ENCODE measurements around the gene C11orf97. TPM values are rescaled to one million over a fixed set of nuclear protein-coding genes. Genes with fewer than 3 reads are reported as not detected.

Gene C11orf97
- total RNA-seq, 2 donors from 2014 or later = not detected

DNA sequence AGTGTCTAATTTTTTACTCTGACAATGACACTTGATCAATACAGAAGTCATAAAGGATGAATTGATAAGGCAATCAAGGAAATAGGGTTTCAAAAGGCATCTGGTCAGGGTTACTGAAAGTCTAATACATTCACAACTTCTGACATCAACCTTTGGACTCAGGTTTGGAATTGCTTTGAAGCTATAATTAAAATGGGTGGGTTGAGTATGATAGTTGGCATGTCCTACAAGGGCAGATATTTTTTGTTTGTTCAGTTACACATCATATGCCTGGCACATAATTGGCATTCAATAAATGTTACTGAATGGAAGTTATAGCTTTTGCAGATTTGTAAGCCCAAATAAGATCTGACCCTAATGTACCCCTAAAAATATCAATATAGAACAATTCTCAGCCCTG lies 24.1 kb downstream of the C11orf97 start:
- no peaks in the 10 kb centered on the region for H3K27me3 ChIP-seq
- H3K9me3 ChIP-seq = no peaks in the 10 kb centered on the region
- H3K27ac ChIP-seq = peak overlapping the region in 1 of 2 donors; percentile 19
- H3K4me3 ChIP-seq = no peak overlapping the region
- H3K36me3 ChIP-seq = no peaks in the 10 kb centered on the region
- no peak for DNase-seq (ENCODE audit: low spot score)
- no peak for TF ChIP-seq CTCF (IDR thresholded peaks at IDR 0.05)
- H3K4me1 ChIP-seq = peaks cover 0 to 7% of the 10 kb centered on the region in 2 donors

DNA sequence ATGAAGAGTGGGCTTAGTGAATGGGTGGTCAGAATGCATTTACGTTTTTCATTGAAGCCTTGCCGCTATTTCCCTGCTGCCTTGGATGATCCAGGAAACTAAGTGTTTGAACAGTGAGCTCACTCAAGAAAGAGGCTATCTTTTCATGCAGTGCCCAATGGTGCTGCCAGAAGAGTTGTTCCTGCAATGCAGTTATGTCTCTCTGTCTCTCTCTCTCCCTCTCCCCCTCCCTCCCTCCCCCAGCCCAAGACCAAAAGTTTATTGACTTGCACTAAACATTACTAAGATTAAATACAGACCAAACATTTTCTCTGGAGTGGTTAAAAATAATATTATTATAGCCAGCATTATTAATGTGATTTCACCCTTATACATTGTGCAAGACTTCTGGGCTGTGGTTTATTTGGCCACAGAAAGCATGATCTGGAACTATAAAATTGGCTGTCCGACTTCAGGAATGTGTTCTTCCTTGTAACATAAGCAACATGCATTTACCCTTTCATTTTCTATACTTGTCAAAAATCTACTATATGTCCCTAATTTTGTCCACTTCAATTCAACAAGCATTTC lies 24.9 kb downstream of the C11orf97 start:
- Histone ChIP-seq H3K4me1 (peaks cover 0 to 7% of the 10 kb centered on the region in 2 donors), H3K27ac (peak overlapping the region in 1 of 2 donors; percentile 19), H3K36me3 (no peaks in the 10 kb centered on the region), H3K9me3 (no peaks in the 10 kb centered on the region), H3K27me3 (no peaks in the 10 kb centered on the region), H3K4me3 (no peak overlapping the region)
- no peak for TF ChIP-seq CTCF (IDR thresholded peaks at IDR 0.05)
- DNase-seq (ENCODE audit: low spot score) = no peak

DNA sequence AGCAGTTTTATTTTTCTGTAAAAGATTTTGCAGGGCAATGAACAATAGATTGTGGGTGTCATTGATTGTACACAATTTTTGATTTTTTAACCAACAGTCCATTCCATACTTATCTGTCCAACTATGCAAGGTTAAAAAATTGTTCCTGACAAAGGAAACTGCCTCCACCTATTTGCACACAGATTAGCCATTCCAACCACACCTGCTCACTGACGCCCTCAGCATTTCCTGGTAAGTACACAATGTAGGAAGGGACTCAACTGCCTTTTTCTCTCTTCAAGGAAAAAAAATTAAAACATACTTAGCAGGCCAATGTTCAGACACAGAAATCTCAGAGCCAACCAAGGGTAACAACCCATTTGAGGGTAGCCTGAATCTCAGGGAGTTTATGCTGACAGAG lies 27.2 kb downstream of the C11orf97 start:
- no peaks in the 10 kb centered on the region for H3K27me3 ChIP-seq
- H3K4me1 ChIP-seq = peaks cover 0 to 9% of the 10 kb centered on the region in 2 donors
- TF ChIP-seq CTCF (IDR thresholded peaks at IDR 0.05) = no peak
- H3K27ac ChIP-seq = no peak overlapping the region
- H3K4me3 ChIP-seq = no peak overlapping the region
- no peaks in the 10 kb centered on the region for H3K36me3 ChIP-seq
- DNase-seq (ENCODE audit: low spot score) = no peak
- no peaks in the 10 kb centered on the region for H3K9me3 ChIP-seq

- H3K36me3 ChIP-seq = no peaks in the 10 kb centered on the region
- peaks cover 0 to 44% of the 10 kb centered on the region in 2 donors for H3K4me1 ChIP-seq
- H3K27me3 ChIP-seq = no peaks in the 10 kb centered on the region
- DNase-seq (ENCODE audit: low spot score) = peak; percentile 85
- peak within 1 kb of the TSS; percentile 90 to 96 for H3K27ac ChIP-seq
- peak within 1 kb of the TSS; percentile 59 to 69 for H3K4me3 ChIP-seq
- TF ChIP-seq CTCF (IDR thresholded peaks at IDR 0.05) = no peak
- no peaks in the 10 kb centered on the region for H3K9me3 ChIP-seq
Observed at GRCh38 chr11:94543695-94544645, 31.7 kb downstream of the C11orf97 start, which contains the start of gene FUT4. TSS of gene FUT4 (plus strand) at chr11:94543921. CDS start at chr11:94544134, 213 bp downstream.

- peak overlapping the region; percentile 90 to 96 for H3K27ac ChIP-seq
- H3K36me3 ChIP-seq = no peaks in the 10 kb centered on the region
- H3K4me3 ChIP-seq = peak overlapping the region; percentile 59 to 69
- no peaks in the 10 kb centered on the region for H3K27me3 ChIP-seq
- H3K9me3 ChIP-seq = no peaks in the 10 kb centered on the region
- DNase-seq (ENCODE audit: low spot score) = no peak
- TF ChIP-seq CTCF (IDR thresholded peaks at IDR 0.05) = no peak
- peaks cover 0 to 49% of the 10 kb centered on the region in 2 donors for H3K4me1 ChIP-seq
Observed at GRCh38 chr11:94544646-94545263, 32.5 kb downstream of the C11orf97 start.
